ENCODE data around the gene GAB1.

Gene GAB1

GRCh38 chr4:143402776-143403552, 66.3 kb downstream of the GAB1 start:
- H3K9me3 ChIP-seq (ENCODE audit: low read depth, low read length) = no peaks in the 10 kb centered on the region
- peak overlapping the region; percentile 67; the same call in 1 of the 2 replicates for H3K27ac ChIP-seq
- TF ChIP-seq EZH2 (IDR thresholded peaks at IDR 0.05) = no peak
- no peak for TF ChIP-seq POLR2AphosphoS5 (IDR thresholded peaks at IDR 0.05; ENCODE audit: borderline replicate concordance, low read depth, low read length)
- no peak for TF ChIP-seq FOXP2 (optimal IDR thresholded peaks at IDR 0.05; ENCODE audit: control extremely low read depth, extremely low read length, insufficient read depth)
- DNase-seq (ENCODE audit: low read depth, low spot score) = no peak
- no peaks in the 10 kb centered on the region for H3K36me3 ChIP-seq (ENCODE audit: insufficient read depth, low read length)
- H3K9ac ChIP-seq (ENCODE audit: insufficient read length) = no peak overlapping the region
- H3K4me3 ChIP-seq = no peak overlapping the region

GRCh38 chr4:143403553-143403820, 66.8 kb downstream of the GAB1 start:
- Histone ChIP-seq H3K36me3 (ENCODE audit: insufficient read depth, low read length) (no peaks in the 10 kb centered on the region), H3K9ac (ENCODE audit: insufficient read length) (no peak overlapping the region), H3K9me3 (ENCODE audit: low read depth, low read length) (no peaks in the 10 kb centered on the region), H3K4me3 (no peak overlapping the region), H3K27ac (peak overlapping the region; percentile 12; the same call in 1 of the 2 replicates)
- no peak for DNase-seq (ENCODE audit: low read depth, low spot score)
- TF ChIP-seq EZH2 (IDR thresholded peaks at IDR 0.05) (no peak), FOXP2 (optimal IDR thresholded peaks at IDR 0.05; ENCODE audit: control extremely low read depth, extremely low read length, insufficient read depth) (no peak), POLR2AphosphoS5 (IDR thresholded peaks at IDR 0.05; ENCODE audit: borderline replicate concordance, low read depth, low read length) (no peak)

- no peaks in the 10 kb centered on the region for H3K36me3 ChIP-seq (ENCODE audit: insufficient read depth, low read length)
- TF ChIP-seq POLR2AphosphoS5 (IDR thresholded peaks at IDR 0.05; ENCODE audit: borderline replicate concordance, low read depth, low read length) (no peak), FOXP2 (optimal IDR thresholded peaks at IDR 0.05; ENCODE audit: control extremely low read depth, extremely low read length, insufficient read depth) (no peak), EZH2 (IDR thresholded peaks at IDR 0.05) (no peak)
- H3K27ac ChIP-seq = peak overlapping the region; percentile 12; the same call in 1 of the 2 replicates
- H3K9ac ChIP-seq (ENCODE audit: insufficient read length) = no peak overlapping the region
- DNase-seq (ENCODE audit: low read depth, low spot score) = no peak
- H3K4me3 ChIP-seq = no peak overlapping the region
- no peaks in the 10 kb centered on the region for H3K9me3 ChIP-seq (ENCODE audit: low read depth, low read length)
These were observed 67.9 kb downstream of the GAB1 start for GRCh38 chr4:143404555-143404954.

- no peak for DNase-seq (ENCODE audit: low read depth, low spot score)
- TF ChIP-seq EZH2 (IDR thresholded peaks at IDR 0.05) = no peak
- TF ChIP-seq FOXP2 (optimal IDR thresholded peaks at IDR 0.05; ENCODE audit: control extremely low read depth, extremely low read length, insufficient read depth) = no peak
- TF ChIP-seq POLR2AphosphoS5 (IDR thresholded peaks at IDR 0.05; ENCODE audit: borderline replicate concordance, low read depth, low read length) = no peak
- Histone ChIP-seq H3K4me3 (no peak overlapping the region), H3K9ac (ENCODE audit: insufficient read length) (no peak overlapping the region), H3K36me3 (ENCODE audit: insufficient read depth, low read length) (no peaks in the 10 kb centered on the region), H3K27ac (no peak overlapping the region), H3K9me3 (ENCODE audit: low read depth, low read length) (no peaks in the 10 kb centered on the region)
These were observed 68.5 kb downstream of the GAB1 start for GRCh38 chr4:143405075-143405730.

GRCh38 chr4:143406523-143406922, 69.8 kb downstream of the GAB1 start:
- H3K36me3 ChIP-seq (ENCODE audit: insufficient read depth, low read length) = no peaks in the 10 kb centered on the region
- H3K27ac ChIP-seq = no peak overlapping the region
- no peak overlapping the region for H3K9ac ChIP-seq (ENCODE audit: insufficient read length)
- DNase-seq (ENCODE audit: low read depth, low spot score) = no peak
- TF ChIP-seq FOXP2 (optimal IDR thresholded peaks at IDR 0.05; ENCODE audit: control extremely low read depth, extremely low read length, insufficient read depth) (no peak), POLR2AphosphoS5 (IDR thresholded peaks at IDR 0.05; ENCODE audit: borderline replicate concordance, low read depth, low read length) (no peak), EZH2 (IDR thresholded peaks at IDR 0.05) (no peak)
- no peak overlapping the region for H3K4me3 ChIP-seq
- H3K9me3 ChIP-seq (ENCODE audit: low read depth, low read length) = no peaks in the 10 kb centered on the region

GRCh38 chr4:143407474-143407873, 70.8 kb downstream of the GAB1 start:
- H3K9ac ChIP-seq (ENCODE audit: insufficient read length) = no peak overlapping the region
- no peak for TF ChIP-seq POLR2AphosphoS5 (IDR thresholded peaks at IDR 0.05; ENCODE audit: borderline replicate concordance, low read depth, low read length)
- no peak for TF ChIP-seq EZH2 (IDR thresholded peaks at IDR 0.05)
- TF ChIP-seq FOXP2 (optimal IDR thresholded peaks at IDR 0.05; ENCODE audit: control extremely low read depth, extremely low read length, insufficient read depth) = no peak
- H3K36me3 ChIP-seq (ENCODE audit: insufficient read depth, low read length) = no peaks in the 10 kb centered on the region
- H3K4me3 ChIP-seq = no peak overlapping the region
- H3K9me3 ChIP-seq (ENCODE audit: low read depth, low read length) = no peaks in the 10 kb centered on the region
- H3K27ac ChIP-seq = no peak overlapping the region
- DNase-seq (ENCODE audit: low read depth, low spot score) = no peak

GRCh38 chr4:143407888-143408287, 71.2 kb downstream of the GAB1 start:
- H3K27ac ChIP-seq = no peak overlapping the region
- no peak for DNase-seq (ENCODE audit: low read depth, low spot score)
- no peak overlapping the region for H3K4me3 ChIP-seq
- H3K9me3 ChIP-seq (ENCODE audit: low read depth, low read length) = no peaks in the 10 kb centered on the region
- no peaks in the 10 kb centered on the region for H3K36me3 ChIP-seq (ENCODE audit: insufficient read depth, low read length)
- TF ChIP-seq EZH2 (IDR thresholded peaks at IDR 0.05) = no peak
- TF ChIP-seq POLR2AphosphoS5 (IDR thresholded peaks at IDR 0.05; ENCODE audit: borderline replicate concordance, low read depth, low read length) = no peak
- TF ChIP-seq FOXP2 (optimal IDR thresholded peaks at IDR 0.05; ENCODE audit: control extremely low read depth, extremely low read length, insufficient read depth) = no peak
- H3K9ac ChIP-seq (ENCODE audit: insufficient read length) = no peak overlapping the region

GRCh38 chr4:143410015-143410414, 73.3 kb downstream of the GAB1 start:
- no peak overlapping the region for H3K9ac ChIP-seq (ENCODE audit: insufficient read length)
- no peaks in the 10 kb centered on the region for H3K36me3 ChIP-seq (ENCODE audit: insufficient read depth, low read length)
- no peak overlapping the region for H3K4me3 ChIP-seq
- TF ChIP-seq EZH2 (IDR thresholded peaks at IDR 0.05) (no peak), POLR2AphosphoS5 (IDR thresholded peaks at IDR 0.05; ENCODE audit: borderline replicate concordance, low read depth, low read length) (no peak), FOXP2 (optimal IDR thresholded peaks at IDR 0.05; ENCODE audit: control extremely low read depth, extremely low read length, insufficient read depth) (no peak)
- no peak for DNase-seq (ENCODE audit: low read depth, low spot score)
- no peaks in the 10 kb centered on the region for H3K9me3 ChIP-seq (ENCODE audit: low read depth, low read length)
- H3K27ac ChIP-seq = no peak overlapping the region
